ENCODE measurements around the gene SNX3.

GRCh38 chr6:108198761-108199498 is 61.9 kb downstream of the SNX3 start:
- no peak for TF ChIP-seq GLIS3 (CRISPR knock-in tag; IDR thresholded peaks at IDR 0.05)
- TF ChIP-seq, protein P1, sequence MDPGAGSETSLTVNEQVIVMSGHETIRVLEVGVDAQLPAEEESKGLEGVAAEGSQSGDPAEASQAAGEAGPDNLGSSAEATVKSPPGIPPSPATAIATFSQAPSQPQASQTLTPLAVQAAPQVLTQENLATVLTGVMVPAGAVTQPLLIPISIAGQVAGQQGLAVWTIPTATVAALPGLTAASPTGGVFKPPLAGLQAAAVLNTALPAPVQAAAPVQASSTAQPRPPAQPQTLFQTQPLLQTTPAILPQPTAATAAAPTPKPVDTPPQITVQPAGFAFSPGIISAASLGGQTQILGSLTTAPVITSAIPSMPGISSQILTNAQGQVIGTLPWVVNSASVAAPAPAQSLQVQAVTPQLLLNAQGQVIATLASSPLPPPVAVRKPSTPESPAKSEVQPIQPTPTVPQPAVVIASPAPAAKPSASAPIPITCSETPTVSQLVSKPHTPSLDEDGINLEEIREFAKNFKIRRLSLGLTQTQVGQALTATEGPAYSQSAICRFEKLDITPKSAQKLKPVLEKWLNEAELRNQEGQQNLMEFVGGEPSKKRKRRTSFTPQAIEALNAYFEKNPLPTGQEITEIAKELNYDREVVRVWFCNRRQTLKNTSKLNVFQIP (CRISPR knock-in tag; IDR thresholded peaks at IDR 0.05; ENCODE audit: borderline replicate concordance, low read depth): no peak

All from SK-N-SH treated with all-trans-retinoic acid at 6 μM for 48 hours (cell line).